HEK293 (cell line): ENCODE data around the gene NLGN1.

ENCODE experiments used
- CTCF ChIA-PET: fragments of 350-600 bp; formaldehyde crosslinking; extraction: SDS; loops from one replicate; lab custom pipeline; 2021; ENCODE audit warnings: antibody characterized with exemption; lab: Yijun Ruan, JAX
- POLR2A ChIA-PET: fragments of 300-600 bp; formaldehyde crosslinking; extraction: SDS; loops from one replicate; lab custom pipeline; 2020; ENCODE audit warnings: antibody characterized with exemption, inconsistent platforms; lab: Yijun Ruan, JAX
- H3K27ac ChIP-seq: fragments of 200-500 bp; sonication (Bioruptor generic); 2 replicates; pipeline ENCODE4 v1.5.1; 2014; ENCODE audit warnings: low read depth, low read length, control low read depth, inconsistent platforms; ENCODE audit errors: extremely low read depth
- H3K36me3 ChIP-seq, 2 experiments: fragments of 200-500 bp in 1 of 2; sonication (Bioruptor generic) in 1 of 2; 1 replicate in 1 of 2; 2 replicates in 1 of 2; pipeline ENCODE4 v1.5.1; 2014 to 2017; ENCODE audit warnings: inconsistent platforms in 2 of 2, low read length in 2 of 2; ENCODE audit not compliant: control insufficient read depth in 2 of 2, insufficient read depth in 1 of 2
- H3K4me1 ChIP-seq: fragments of 200-500 bp; sonication (Bioruptor generic); 2 replicates; pipeline ENCODE4 v1.5.1; 2014; ENCODE audit warnings: mild to moderate bottlenecking, low read length, inconsistent platforms; ENCODE audit not compliant: control insufficient read depth, insufficient read depth
- H3K4me3 ChIP-seq: 2 replicates; pipeline ENCODE4 v1.5.1; 2011; ENCODE audit warnings: low read depth, mild to moderate bottlenecking, control low read depth, low read length, moderate library complexity
- H3K9me3 ChIP-seq: fragments of 200-500 bp; sonication (Bioruptor generic); 2 replicates; pipeline ENCODE4 v1.5.1; 2014; ENCODE audit warnings: low read depth, low read length, inconsistent platforms; ENCODE audit not compliant: control insufficient read depth, insufficient read depth
- HOXD13 ChIP-seq: sonication (generic); formaldehyde crosslinking; IDR thresholded peaks from 2 replicates; pipeline ENCODE4 v1.8.0; 2022; ENCODE audit warnings: missing genetic modification reagents, borderline replicate concordance
- IKZF3 ChIP-seq: fragments of 450-650 bp; IDR thresholded peaks from 2 replicates; pipeline ENCODE4 v1.5.0; 2018; ENCODE audit warnings: missing biosample characterization, mild to moderate bottlenecking, missing genetic modification characterization, moderate library complexity
- KLF1 ChIP-seq: fragments of 450-650 bp; formaldehyde crosslinking; IDR thresholded peaks from 2 replicates; pipeline ENCODE4 v1.5.1; 2016; ENCODE audit warnings: missing biosample characterization, missing genetic modification characterization
- KLF16 ChIP-seq: fragments of 450-650 bp; formaldehyde crosslinking; IDR thresholded peaks from 2 replicates; pipeline ENCODE4 v1.5.1; 2017; ENCODE audit warnings: missing biosample characterization, missing genetic modification characterization
- KLF8 ChIP-seq: fragments of 450-650 bp; formaldehyde crosslinking; IDR thresholded peaks from 2 replicates; pipeline ENCODE4 v1.5.1; 2016; ENCODE audit warnings: missing biosample characterization, missing genetic modification characterization
- SP3 ChIP-seq: fragments of 450-650 bp; formaldehyde crosslinking; IDR thresholded peaks from 2 replicates; pipeline ENCODE4 v1.5.1; 2016; ENCODE audit warnings: missing biosample characterization, missing genetic modification characterization
- YY2 ChIP-seq: fragments of 450-650 bp; formaldehyde crosslinking; IDR thresholded peaks from 2 replicates; pipeline ENCODE4 v1.5.1; 2016; ENCODE audit warnings: missing biosample characterization, missing genetic modification characterization
- ZFP69B ChIP-seq: fragments of 450-650 bp; formaldehyde crosslinking; IDR thresholded peaks from 2 replicates; pipeline ENCODE4 v1.5.1; 2016; ENCODE audit warnings: missing biosample characterization, missing genetic modification characterization
- ZNF175 ChIP-seq: fragments of 450-650 bp; formaldehyde crosslinking; IDR thresholded peaks from 2 replicates; pipeline ENCODE4 v1.5.1; 2016; ENCODE audit warnings: missing biosample characterization, missing genetic modification characterization
- ZNF26 ChIP-seq: fragments of 450-650 bp; formaldehyde crosslinking; IDR thresholded peaks from 2 replicates; pipeline ENCODE4 v1.5.1; 2016; ENCODE audit warnings: missing biosample characterization, missing genetic modification characterization
- ZNF354C ChIP-seq: fragments of 450-650 bp; formaldehyde crosslinking; IDR thresholded peaks from 2 replicates; pipeline ENCODE4 v1.5.1; 2016; ENCODE audit warnings: missing biosample characterization, missing genetic modification characterization, low read depth, borderline replicate concordance
- ZNF366 ChIP-seq: fragments of 450-650 bp; formaldehyde crosslinking; conservative IDR thresholded peaks from 2 replicates; pipeline ENCODE4 v1.5.1; 2016; ENCODE audit warnings: missing biosample characterization, missing genetic modification characterization
- ZNF404 ChIP-seq: fragments of 450-650 bp; formaldehyde crosslinking; IDR thresholded peaks from 2 replicates; pipeline ENCODE4 v1.5.1; 2017; ENCODE audit warnings: missing biosample characterization, missing genetic modification characterization
- ZNF426 ChIP-seq: fragments of 450-650 bp; formaldehyde crosslinking; IDR thresholded peaks from 2 replicates; pipeline ENCODE4 v1.5.1; 2017; ENCODE audit warnings: missing biosample characterization, missing genetic modification characterization, mild to moderate bottlenecking, inconsistent platforms, moderate library complexity
- ZNF521 ChIP-seq: fragments of 450-650 bp; formaldehyde crosslinking; IDR thresholded peaks from 2 replicates; pipeline ENCODE4 v1.5.1; 2017; ENCODE audit warnings: missing biosample characterization, mild to moderate bottlenecking, missing genetic modification characterization
- ZNF571 ChIP-seq: fragments of 450-650 bp; formaldehyde crosslinking; IDR thresholded peaks from 2 replicates; pipeline ENCODE4 v1.5.0; 2017; ENCODE audit warnings: missing biosample characterization, missing genetic modification characterization
- ZNF621 ChIP-seq: fragments of 450-650 bp; formaldehyde crosslinking; IDR thresholded peaks from 2 replicates; pipeline ENCODE4 v1.5.1; 2017; ENCODE audit warnings: missing biosample characterization, missing genetic modification characterization
- ZNF623 ChIP-seq: fragments of 450-650 bp; formaldehyde crosslinking; IDR thresholded peaks from 2 replicates; pipeline ENCODE4 v1.5.1; 2016; ENCODE audit warnings: missing biosample characterization, missing genetic modification characterization
- ZNF629 ChIP-seq: fragments of 450-650 bp; formaldehyde crosslinking; IDR thresholded peaks from 2 replicates; pipeline ENCODE4 v1.5.1; 2017; ENCODE audit warnings: missing biosample characterization, missing genetic modification characterization
- ZNF747 ChIP-seq: fragments of 450-650 bp; formaldehyde crosslinking; IDR thresholded peaks from 2 replicates; pipeline ENCODE4 v1.5.1; 2016; ENCODE audit warnings: missing biosample characterization, missing genetic modification characterization
- ZNF792 ChIP-seq: fragments of 450-650 bp; formaldehyde crosslinking; IDR thresholded peaks from 2 replicates; pipeline ENCODE4 v1.5.1; 2016; ENCODE audit warnings: missing biosample characterization, missing genetic modification characterization
- ZNF843 ChIP-seq: fragments of 450-650 bp; formaldehyde crosslinking; IDR thresholded peaks from 2 replicates; pipeline ENCODE4 v1.5.1; 2016; ENCODE audit warnings: missing biosample characterization, missing genetic modification characterization
- TF ChIP-seq, protein P1 (sequence below): fragments of 450-650 bp; formaldehyde crosslinking; IDR thresholded peaks from 2 replicates; pipeline ENCODE4 v1.5.1; 2016; ENCODE audit warnings: missing biosample characterization, missing genetic modification characterization
- TF ChIP-seq, protein P2 (sequence below): fragments of 450-650 bp; formaldehyde crosslinking; conservative IDR thresholded peaks from 2 replicates; pipeline ENCODE4 v1.5.1; 2016; ENCODE audit warnings: low read depth, missing biosample characterization, missing genetic modification characterization

NLGN1 gene

DNA sequence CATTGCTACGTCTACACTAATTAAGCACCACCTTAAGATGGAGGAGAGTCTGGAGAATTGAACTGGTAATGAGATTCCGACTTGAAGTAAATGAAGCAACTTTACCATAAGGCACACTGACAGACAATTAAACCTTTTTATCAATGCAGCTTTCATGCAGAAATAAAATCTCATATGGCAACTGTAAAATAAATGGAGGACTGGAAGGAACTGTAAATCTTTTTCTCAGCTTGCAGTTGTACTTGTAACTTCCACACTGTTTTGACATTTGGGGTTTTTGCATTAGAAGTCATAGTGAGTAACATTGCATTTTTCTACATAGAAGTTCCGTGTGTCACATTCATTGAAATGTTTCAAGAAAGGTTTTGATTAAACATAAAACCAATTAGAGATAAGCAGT lies 705.3 kb downstream of the NLGN1 start:
- CTCF ChIA-PET = no interaction called here
- H3K27ac ChIP-seq = no peak overlapping the region
- H3K4me1 ChIP-seq = no peaks in the 10 kb centered on the region
- H3K9me3 ChIP-seq = no peaks in the 10 kb centered on the region
- H3K36me3 ChIP-seq = no peaks in the 10 kb centered on the region
- POLR2A ChIA-PET = no interaction called here
- no peak overlapping the region for H3K4me3 ChIP-seq
- TF ChIP-seq HOXD13 = no peak
- no peak for TF ChIP-seq ZNF623
- no peak for TF ChIP-seq KLF1 (tag by site-specific recombination)
- TF ChIP-seq ZNF175 = no peak
- TF ChIP-seq ZNF629 = no peak
- no peak for TF ChIP-seq ZNF426 (tag by site-specific recombination)
- TF ChIP-seq, protein P1, sequence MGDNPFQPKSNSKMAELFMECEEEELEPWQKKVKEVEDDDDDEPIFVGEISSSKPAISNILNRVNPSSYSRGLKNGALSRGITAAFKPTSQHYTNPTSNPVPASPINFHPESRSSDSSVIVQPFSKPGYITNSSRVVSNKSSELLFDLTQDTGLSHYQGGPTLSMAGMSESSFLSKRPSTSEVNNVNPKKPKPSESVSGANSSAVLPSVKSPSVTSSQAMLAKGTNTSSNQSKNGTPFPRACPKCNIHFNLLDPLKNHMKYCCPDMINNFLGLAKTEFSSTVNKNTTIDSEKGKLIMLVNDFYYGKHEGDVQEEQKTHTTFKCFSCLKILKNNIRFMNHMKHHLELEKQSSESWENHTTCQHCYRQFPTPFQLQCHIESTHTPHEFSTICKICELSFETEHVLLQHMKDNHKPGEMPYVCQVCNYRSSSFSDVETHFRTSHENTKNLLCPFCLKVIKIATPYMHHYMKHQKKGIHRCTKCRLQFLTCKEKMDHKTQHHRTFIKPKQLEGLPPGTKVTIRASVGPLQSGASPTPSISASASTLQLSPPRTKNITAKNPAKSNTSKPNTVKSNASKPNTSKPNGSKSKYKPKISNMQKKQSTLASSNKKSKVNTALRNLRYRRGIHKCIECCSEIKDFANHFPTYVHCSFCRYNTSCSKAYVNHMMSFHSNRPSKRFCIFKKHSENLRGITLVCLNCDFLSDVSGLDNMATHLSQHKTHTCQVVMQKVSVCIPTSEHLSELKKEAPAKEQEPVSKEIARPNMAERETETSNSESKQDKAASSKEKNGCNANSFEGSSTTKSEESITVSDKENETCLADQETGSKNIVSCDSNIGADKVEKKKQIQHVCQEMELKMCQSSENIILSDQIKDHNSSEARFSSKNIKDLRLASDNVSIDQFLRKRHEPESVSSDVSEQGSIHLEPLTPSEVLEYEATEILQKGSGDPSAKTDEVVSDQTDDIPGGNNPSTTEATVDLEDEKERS (tag by site-specific recombination) = no peak

GRCh38 chr3:174110761-174111160 lies 713.2 kb downstream of the NLGN1 start:
- POLR2A ChIA-PET = no interaction called here
- Histone ChIP-seq H3K9me3 (no peaks in the 10 kb centered on the region), H3K36me3 (no peaks in the 10 kb centered on the region), H3K27ac (no peak overlapping the region), H3K4me1 (no peaks in the 10 kb centered on the region), H3K4me3 (no peak overlapping the region)
- TF ChIP-seq ZNF26 (tag by site-specific recombination) (no peak), ZNF792 (tag by site-specific recombination) (no peak), ZNF843 (tag by site-specific recombination) (no peak), YY2 (tag by site-specific recombination) (no peak), ZNF366 (tag by site-specific recombination) (no peak), KLF8 (tag by site-specific recombination) (no peak), ZNF621 (tag by site-specific recombination) (no peak), ZNF571 (tag by site-specific recombination) (no peak)
- TF ChIP-seq, protein P2, sequence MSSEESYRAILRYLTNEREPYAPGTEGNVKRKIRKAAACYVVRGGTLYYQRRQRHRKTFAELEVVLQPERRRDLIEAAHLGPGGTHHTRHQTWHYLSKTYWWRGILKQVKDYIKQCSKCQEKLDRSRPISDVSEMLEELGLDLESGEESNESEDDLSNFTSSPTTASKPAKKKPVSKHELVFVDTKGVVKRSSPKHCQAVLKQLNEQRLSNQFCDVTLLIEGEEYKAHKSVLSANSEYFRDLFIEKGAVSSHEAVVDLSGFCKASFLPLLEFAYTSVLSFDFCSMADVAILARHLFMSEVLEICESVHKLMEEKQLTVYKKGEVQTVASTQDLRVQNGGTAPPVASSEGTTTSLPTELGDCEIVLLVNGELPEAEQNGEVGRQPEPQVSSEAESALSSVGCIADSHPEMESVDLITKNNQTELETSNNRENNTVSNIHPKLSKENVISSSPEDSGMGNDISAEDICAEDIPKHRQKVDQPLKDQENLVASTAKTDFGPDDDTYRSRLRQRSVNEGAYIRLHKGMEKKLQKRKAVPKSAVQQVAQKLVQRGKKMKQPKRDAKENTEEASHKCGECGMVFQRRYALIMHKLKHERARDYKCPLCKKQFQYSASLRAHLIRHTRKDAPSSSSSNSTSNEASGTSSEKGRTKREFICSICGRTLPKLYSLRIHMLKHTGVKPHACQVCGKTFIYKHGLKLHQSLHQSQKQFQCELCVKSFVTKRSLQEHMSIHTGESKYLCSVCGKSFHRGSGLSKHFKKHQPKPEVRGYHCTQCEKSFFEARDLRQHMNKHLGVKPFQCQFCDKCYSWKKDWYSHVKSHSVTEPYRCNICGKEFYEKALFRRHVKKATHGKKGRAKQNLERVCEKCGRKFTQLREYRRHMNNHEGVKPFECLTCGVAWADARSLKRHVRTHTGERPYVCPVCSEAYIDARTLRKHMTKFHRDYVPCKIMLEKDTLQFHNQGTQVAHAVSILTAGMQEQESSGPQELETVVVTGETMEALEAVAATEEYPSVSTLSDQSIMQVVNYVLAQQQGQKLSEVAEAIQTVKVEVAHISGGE (tag by site-specific recombination) = no peak
- CTCF ChIA-PET = no interaction called here

GRCh38 chr3:174111776-174112175 lies 714.2 kb downstream of the NLGN1 start:
- Histone ChIP-seq H3K27ac (no peak overlapping the region), H3K9me3 (no peaks in the 10 kb centered on the region), H3K36me3 (no peaks in the 10 kb centered on the region), H3K4me1 (no peaks in the 10 kb centered on the region), H3K4me3 (no peak overlapping the region)
- CTCF ChIA-PET = no interaction called here
- POLR2A ChIA-PET = no interaction called here
- TF ChIP-seq ZFP69B (no peak), ZNF747 (tag by site-specific recombination) (no peak), IKZF3 (tag by site-specific recombination) (no peak), ZNF404 (tag by site-specific recombination) (no peak), SP3 (tag by site-specific recombination) (no peak), ZNF521 (tag by site-specific recombination) (no peak), ZNF175 (no peak), ZNF354C (tag by site-specific recombination) (no peak), KLF16 (no peak)
